Testis (tissue), 3 donors: ENCODE data around the gene SMG7. TPM values are rescaled to one million over a fixed set of nuclear protein-coding genes. Genes with fewer than 3 reads are reported as not detected.

Source experiments
- DNase-seq: peaks from one replicate; pipeline ENCODE4 v3.0.0-alpha.2; 2019
- H3K27ac ChIP-seq, 2 donors: fragments of 200-600 bp; sonication (generic); one replicate each; pipeline ENCODE4 v1.5.1; 2019
- H3K27me3 ChIP-seq: fragments of 200-600 bp; sonication (generic); one replicate; pipeline ENCODE4 v1.5.1; 2019
- H3K36me3 ChIP-seq: fragments of 200-600 bp; sonication (generic); one replicate; pipeline ENCODE4 v1.5.1; 2017; ENCODE audit warnings: low read depth; ENCODE audit errors: missing control alignments
- H3K4me1 ChIP-seq: fragments of 200-600 bp; sonication (generic); one replicate; pipeline ENCODE4 v1.5.1; 2019
- H3K4me3 ChIP-seq, 2 donors: fragments of 200-600 bp; sonication (generic); one replicate each; pipeline ENCODE4 v1.5.1; 2017 to 2019
- H3K9me3 ChIP-seq: fragments of 200-600 bp; sonication (generic); one replicate; pipeline ENCODE4 v1.5.1; 2017
- POLR2A ChIP-seq: fragments of 450-650 bp; IDR thresholded peaks from one replicate; pipeline ENCODE4 v1.6.1; 2017; ENCODE audit warnings: antibody characterized with exemption, mild to moderate bottlenecking, moderate library complexity
- WGBS, 2 donors: methylation state at CpG; one replicate each; pipeline ENCODE4 v1.1.5; 2018; 5-methylcytosine and 5-hydroxymethylcytosine counted together
- intact Hi-C: fragments of 100-400 bp; cut with DNase I; formaldehyde crosslinking; loops from one replicate; pipeline ENCODE4 v1.15.1; 2023; ENCODE audit warnings: low total_unique reads
- polyA plus RNA-seq: library from polyadenylated mRNA; stranded (reverse); fragments of 350-450 nt; fragmentation: Illumina TruSeq; extraction: RNeasy Lipid Tissue Mini Kit (QIAGEN cat#74804); gene quantifications from one replicate; pipeline ENCODE4 v1.2.3, GENCODE V29; 2014; ENCODE audit warnings: low read depth, low replicate concordance; ENCODE audit not compliant: insufficient read depth
- total RNA-seq, 2 donors: library from RNA; depleted of rRNA; stranded (reverse); fragments of >200 nt; gene quantifications; one replicate each; pipeline ENCODE4 v1.2.3, GENCODE V29; 2016
- TF ChIP-seq, protein P1 (sequence below), 3 experiments: fragments of 450-650 bp in 2 of 3; fragments of 200-600 bp in 1 of 3; sonication (generic) in 1 of 3; IDR thresholded peaks; one replicate each; pipeline ENCODE4 v1.5.1; 2016 to 2019; ENCODE audit warnings: antibody characterized with exemption in 3 of 3, mild to moderate bottlenecking in 2 of 3, moderate library complexity in 1 of 3

SMG7 gene
- total and polyA plus RNA-seq, 3 donors from 2014 or later = 109 to 157 (median 139) TPM

DNA sequence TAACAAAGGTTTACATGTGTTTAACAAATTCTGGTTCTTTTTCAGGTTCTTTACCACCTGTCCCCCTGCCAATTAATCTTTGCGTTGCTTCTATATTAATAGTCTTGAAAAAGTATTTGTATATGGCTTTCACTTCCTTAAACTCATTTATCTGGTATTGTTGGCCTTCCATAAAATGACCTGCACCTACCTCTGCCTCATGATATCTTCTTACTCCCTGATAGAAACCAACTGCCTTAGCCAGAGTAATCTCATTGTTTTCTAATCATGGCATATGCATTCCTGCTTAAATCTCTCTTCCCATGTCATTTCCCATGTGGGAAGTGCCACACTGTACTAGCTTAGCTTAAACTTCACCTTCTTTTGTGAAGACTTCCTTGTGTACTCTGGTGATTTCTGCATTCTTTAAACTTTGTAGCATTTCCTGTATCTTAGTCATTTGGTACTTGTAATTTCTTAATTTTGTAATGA, 8.7 kb downstream of the SMG7 start:
- intact Hi-C loops = no loop called here
- Histone ChIP-seq H3K27me3 (no peaks in the 10 kb centered on the region), H3K27ac (no peak overlapping the region), H3K4me3 (no peak overlapping the region), H3K9me3 (no peaks in the 10 kb centered on the region), H3K36me3 (no peaks in the 10 kb centered on the region), H3K4me1 (peaks cover 4% of the 10 kb centered on the region)
- DNase-seq = no peak
- no peak for TF ChIP-seq POLR2A
- TF ChIP-seq, protein P1, sequence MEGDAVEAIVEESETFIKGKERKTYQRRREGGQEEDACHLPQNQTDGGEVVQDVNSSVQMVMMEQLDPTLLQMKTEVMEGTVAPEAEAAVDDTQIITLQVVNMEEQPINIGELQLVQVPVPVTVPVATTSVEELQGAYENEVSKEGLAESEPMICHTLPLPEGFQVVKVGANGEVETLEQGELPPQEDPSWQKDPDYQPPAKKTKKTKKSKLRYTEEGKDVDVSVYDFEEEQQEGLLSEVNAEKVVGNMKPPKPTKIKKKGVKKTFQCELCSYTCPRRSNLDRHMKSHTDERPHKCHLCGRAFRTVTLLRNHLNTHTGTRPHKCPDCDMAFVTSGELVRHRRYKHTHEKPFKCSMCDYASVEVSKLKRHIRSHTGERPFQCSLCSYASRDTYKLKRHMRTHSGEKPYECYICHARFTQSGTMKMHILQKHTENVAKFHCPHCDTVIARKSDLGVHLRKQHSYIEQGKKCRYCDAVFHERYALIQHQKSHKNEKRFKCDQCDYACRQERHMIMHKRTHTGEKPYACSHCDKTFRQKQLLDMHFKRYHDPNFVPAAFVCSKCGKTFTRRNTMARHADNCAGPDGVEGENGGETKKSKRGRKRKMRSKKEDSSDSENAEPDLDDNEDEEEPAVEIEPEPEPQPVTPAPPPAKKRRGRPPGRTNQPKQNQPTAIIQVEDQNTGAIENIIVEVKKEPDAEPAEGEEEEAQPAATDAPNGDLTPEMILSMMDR (IDR thresholded peaks at IDR 0.05) = no peak
- 79 to 86% methylated on average over 1 of the region's 1 CpG for WGBS, 2 donors

DNA sequence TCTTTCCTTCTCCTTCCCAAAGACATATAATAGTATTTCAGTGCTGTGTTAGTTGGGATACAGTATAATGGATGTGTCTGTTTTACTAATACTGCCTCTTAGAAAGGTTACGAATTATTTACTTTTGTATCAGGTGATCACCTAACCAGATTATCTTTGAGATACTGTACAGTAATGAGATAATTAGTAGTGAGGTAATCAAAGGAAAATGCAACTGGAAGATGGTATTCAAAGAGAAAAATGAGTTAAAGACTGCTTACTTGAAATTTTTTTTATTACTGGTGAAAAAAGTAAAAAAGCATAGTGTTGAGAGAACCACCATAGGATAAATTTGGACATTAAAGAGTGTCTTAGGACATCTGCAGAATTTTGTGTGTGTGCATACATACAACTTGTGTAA, 10.9 kb downstream of the SMG7 start:
- WGBS, 2 donors = 88 to 91% methylated on average over 1 of the region's 1 CpG
- Histone ChIP-seq H3K4me1 (peaks cover 1% of the 10 kb centered on the region), H3K36me3 (no peaks in the 10 kb centered on the region), H3K4me3 (no peak overlapping the region), H3K9me3 (no peaks in the 10 kb centered on the region), H3K27me3 (no peaks in the 10 kb centered on the region), H3K27ac (no peak overlapping the region)
- TF ChIP-seq, protein P1 (IDR thresholded peaks at IDR 0.05) = no peak
- no peak for TF ChIP-seq POLR2A
- no peak for DNase-seq
- intact Hi-C loops = no loop called here

DNA sequence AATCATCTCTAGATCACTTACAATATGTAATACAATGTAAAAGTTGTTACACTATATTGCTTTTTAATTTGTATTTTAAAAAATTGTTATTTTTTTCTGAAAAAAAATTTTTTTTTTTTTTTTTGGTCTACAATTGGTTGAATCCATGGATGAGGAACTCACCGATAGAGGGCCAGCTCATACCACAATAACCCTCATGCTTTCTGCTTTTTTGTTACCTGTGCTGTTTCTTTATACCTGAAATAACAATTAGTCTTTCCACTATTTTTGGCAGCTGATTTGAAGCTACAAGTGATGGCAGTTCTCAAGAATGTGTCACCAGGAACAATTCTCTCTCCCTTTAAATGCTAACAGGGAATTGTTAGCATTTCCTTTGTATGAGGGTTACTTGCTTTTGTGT, 12.0 kb downstream of the SMG7 start:
- no peaks in the 10 kb centered on the region for H3K27me3 ChIP-seq
- H3K27ac ChIP-seq = no peak overlapping the region
- TF ChIP-seq, protein P1 (IDR thresholded peaks at IDR 0.05) = no peak
- no peak overlapping the region for H3K4me3 ChIP-seq
- no peak for DNase-seq
- intact Hi-C loops = no loop called here
- no peaks in the 10 kb centered on the region for H3K36me3 ChIP-seq
- no peaks in the 10 kb centered on the region for H3K4me1 ChIP-seq
- WGBS, 2 donors = 89 to 100% methylated on average over 1 of the region's 1 CpG
- H3K9me3 ChIP-seq = no peaks in the 10 kb centered on the region

DNA sequence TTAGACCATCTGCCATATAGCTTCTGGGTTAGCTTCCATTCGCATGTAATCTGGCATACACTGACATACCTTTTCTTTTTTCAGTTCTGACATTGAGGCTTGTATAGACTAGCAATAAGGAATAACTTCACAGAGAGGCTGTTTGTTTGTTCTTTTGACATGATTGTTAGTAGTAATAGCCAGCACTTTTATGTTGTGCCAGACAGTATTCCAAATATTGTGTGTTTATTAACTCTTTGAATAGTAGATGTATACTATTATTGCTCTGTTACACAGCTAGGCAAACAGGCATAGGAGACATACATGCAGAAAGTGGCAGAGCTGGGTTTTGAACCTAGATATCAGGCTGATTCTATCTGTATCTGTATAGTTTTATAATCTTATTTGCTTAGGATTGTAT, 12.6 kb downstream of the SMG7 start:
- Histone ChIP-seq H3K27me3 (no peaks in the 10 kb centered on the region), H3K4me1 (no peaks in the 10 kb centered on the region), H3K36me3 (no peaks in the 10 kb centered on the region), H3K4me3 (no peak overlapping the region), H3K9me3 (no peaks in the 10 kb centered on the region), H3K27ac (no peak overlapping the region)
- TF ChIP-seq, protein P1 (IDR thresholded peaks at IDR 0.05) = no peak
- no peak for TF ChIP-seq POLR2A
- WGBS, 2 donors = 93 to 100% methylated on average over 1 of the region's 1 CpG
- DNase-seq = no peak
- intact Hi-C loops = no loop called here

DNA sequence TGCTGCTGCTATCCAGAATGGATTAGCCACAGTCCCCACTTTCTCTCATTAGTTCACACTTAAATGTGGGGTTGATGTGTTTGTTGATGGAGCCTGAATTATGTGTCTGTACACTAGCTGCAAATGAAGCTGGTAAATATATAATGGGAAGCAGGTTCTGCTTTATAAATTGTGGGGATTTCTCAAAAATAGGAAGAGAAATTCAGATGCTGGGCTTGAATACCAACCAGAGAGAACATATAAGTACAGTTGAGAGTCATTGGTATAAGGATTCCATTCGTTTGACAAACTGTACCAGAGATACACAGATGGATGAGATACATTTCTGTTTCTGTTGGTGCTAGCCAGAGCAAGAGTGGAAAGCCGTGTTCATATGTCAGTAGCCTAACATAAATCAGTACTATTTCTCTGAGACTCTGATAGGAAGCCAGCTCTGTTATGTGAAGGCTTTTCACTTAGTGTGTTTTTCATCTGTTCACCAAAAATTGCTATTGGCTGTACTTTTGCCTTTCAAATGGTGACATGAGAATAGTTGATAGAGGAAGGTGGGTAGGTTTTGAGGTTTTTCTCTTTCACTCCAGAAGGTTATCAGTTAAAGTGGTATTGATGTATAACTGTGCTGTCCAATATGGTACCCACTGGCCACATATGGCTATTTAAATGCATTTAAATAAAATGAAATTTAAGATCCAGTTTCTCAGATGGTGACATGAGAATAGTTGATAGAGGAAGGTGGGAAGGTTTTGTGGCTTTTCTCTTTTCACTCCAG, 15.6 kb downstream of the SMG7 start:
- Histone ChIP-seq H3K4me3 (no peak overlapping the region), H3K4me1 (no peaks in the 10 kb centered on the region), H3K9me3 (no peaks in the 10 kb centered on the region), H3K27ac (no peak overlapping the region), H3K27me3 (no peaks in the 10 kb centered on the region), H3K36me3 (no peaks in the 10 kb centered on the region)
- DNase-seq = no peak
- intact Hi-C loops = no loop called here
- no peak for TF ChIP-seq POLR2A
- TF ChIP-seq, protein P1 (IDR thresholded peaks at IDR 0.05) = no peak
- WGBS, 2 donors = 74 to 75% methylated on average over 2 of the region's 2 CpGs
